Activated CD8-positive, alpha-beta memory T cell treated with anti-CD3 and anti-CD28 coated beads, Interleukin-2, amount 50 U/mL, for 4 hours (primary cell): Measurements from ENCODE around the gene PSMA6.
"Not testable (repeated sequence)": the region's sequence is repeated elsewhere in the genome, so short reads cannot be mapped to it uniquely, and the experiment has no call there.

Source experiments
- DNase-seq: peaks from one replicate; pipeline ENCODE4 v3.0.0-alpha.2; 2020

PSMA6 gene

DNA sequence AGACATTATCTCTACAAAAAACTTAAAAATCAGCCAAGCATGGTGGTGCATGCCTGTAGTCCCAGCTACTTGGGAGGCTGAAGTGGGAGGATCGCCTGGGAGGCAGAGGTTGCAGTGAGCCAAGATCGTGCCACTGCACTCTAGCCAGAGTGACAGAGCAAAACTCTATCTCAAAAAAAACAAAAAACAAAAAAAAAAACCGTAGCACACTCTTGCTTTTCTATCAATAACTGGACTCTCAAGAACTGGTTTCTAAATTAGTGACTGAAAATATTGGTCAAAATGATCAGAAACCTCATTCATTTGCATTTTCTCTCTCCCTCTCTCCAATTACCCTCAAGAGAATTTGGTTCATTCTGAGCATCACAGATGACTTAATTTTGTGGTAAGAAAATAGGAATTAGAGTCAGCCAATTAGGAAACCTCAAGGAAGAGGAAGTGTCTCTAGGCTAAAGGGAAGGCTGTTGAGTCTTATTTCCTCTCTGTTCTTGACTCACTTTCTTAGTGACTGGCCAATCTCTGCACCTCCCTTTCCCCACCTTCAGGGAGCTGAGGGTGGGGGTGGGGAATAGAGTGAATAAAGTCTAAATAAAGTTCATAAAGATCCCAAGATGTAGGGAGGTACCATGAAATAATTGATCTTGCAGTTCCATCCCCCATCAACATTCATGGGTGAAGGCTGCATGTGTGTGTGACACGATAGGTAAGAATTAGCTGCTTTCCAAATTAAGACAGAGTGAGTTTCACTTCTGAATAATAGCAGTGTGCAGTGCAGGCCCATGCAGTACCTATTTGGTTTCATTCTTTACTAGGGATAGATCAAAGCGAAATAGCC is 6.8 kb upstream of the PSMA6 start:
- DNase-seq, result no peak

DNA sequence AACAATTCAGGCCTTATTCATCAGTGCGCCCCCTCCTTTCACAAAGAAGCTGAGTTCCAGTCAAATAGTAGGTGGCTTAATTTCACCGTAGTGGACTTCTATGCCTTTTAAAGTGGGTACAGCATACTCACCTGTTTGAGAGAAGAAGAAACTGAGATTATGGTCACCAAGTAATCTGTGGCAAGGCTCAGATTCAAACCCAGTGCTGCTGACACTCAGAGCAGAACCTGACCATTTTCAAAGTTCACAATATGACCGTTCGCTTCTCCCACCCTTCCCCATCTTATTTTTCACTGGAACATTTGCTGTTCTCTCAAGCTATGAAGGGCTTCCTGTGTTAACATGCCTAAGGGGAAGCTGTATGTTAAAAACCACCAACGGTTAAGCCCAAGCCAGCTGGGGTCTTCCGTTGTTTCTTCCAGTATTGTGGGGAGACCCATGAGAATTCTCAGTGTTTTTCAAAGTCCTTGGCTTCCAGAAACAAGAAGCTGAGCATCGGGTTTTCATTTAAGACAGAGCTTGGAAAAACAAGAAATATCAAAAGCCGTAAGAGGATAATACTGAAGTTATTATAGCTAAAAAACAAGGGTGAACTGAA is 6.1 kb upstream of the PSMA6 start:
- no peak for DNase-seq

DNA sequence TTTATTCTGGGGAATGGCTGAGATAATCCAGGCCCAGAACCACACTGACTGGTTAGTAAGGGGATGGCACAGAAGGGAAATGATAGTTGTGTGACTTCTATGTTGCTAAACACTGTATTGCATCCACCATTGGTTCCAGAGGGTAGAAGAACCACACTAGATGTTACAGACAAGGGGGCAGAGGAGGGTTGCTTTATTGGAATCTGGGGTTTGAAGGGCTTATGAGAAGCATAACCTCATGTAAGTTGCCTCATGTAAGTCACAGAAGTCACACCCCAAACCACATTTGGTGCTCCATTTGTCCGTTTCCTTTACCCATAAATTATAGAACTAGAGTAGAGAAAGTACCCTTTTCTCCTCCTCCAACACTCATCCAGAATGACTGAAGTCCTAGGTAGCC is 5.5 kb upstream of the PSMA6 start:
- no peak for DNase-seq

DNA sequence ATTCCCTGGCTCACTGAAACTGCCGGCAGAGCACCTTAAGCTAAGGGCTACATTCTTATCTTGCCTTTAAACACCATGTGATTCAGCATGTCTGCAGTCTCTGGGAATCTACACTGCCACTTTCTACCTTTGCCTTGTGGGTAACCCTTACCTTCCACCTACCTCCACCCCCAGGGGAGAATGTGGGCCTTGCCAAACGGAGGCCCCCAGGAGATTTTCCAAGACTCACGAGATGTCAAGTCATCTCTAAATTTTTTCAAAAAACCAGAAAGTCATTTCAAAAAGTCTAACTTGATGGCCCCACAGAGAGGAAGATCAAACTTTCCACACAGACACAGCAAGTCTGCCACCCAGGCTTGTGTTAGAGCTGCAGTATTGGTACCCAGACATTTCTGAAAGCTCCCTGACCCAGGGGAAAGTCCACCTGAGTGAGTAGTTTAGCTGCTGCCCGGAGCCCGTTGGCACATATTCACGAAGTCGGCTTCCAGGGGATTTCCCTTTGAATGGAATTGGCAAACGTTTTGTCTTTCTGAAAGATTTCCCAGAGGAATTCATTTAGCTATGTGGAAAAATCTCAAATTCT is 4.7 kb upstream of the PSMA6 start:
- DNase-seq, result no peak

DNA sequence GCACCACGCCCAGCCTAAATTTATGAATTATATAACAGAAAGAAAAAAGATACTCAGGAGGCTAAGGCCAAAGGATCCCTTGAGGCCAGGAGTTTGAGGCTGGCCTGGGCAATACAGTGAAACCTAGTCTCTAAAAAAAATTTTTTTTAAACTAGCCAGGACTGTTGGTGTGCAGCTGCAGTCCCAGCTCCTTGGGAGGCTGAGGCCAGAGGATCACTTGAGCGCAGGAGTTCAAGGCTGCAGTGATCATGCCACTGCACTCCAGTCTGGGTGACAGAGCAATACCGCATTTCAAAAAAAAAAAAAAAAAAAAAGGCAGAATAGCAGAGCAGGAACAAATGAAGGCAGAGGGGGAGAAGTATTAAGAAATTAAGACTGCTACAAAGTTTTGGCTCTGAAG is 2.6 kb upstream of the PSMA6 start:
- no peak for DNase-seq

DNA sequence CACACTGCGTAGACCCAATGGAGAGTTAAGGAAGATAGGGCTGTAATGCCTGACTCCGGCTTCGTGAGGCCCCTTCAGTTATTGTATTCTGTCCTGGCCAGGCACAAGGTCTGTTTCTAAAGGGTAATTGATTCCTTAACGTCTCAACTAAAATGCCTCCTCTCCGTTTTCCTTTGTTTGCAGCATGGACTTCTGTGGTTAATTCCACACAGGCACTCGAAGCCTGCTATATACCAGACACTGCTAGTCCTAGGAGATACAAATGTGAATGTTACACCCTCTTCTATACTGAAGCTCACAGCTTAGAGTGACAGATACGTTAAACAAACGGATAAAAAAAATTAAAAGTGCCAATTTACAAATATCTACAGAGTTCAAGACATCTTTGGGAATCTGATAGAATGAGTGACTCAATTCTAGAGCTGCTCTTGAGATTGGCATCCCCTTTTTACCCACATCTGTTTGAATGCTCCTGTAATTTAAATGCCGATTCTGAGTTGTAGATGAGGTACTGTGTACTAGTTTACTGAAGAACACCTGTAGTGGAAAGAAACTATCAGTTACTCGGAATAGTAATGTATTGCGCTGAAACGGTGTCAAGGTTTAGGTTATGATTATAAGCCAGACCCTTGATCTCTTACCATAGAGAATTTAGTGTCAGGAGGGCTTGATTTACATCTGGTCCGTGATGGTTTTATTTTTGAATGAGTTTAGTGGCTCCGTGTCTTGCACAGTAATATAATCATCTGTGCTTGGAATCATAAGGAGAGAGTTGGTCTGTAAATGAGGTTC is 784 bp downstream of the PSMA6 start:
- DNase-seq, result no peak

DNA sequence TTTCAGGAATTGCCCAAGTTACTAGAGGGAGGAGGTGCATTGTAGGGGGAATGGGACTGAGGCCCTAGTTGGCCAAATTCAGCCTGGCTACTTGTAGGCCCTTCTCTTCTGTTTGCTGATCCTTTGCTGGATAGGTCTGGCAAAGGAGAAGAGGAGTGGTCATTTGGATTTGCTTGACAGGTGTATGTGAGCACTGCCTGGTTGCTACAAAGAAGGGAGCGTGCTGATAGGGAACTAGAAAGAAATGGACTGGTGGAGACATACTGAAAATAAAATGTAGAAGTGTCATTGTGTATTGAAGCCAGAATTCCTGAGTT is 3.6 kb downstream of the PSMA6 start:
- no peak for DNase-seq

DNA sequence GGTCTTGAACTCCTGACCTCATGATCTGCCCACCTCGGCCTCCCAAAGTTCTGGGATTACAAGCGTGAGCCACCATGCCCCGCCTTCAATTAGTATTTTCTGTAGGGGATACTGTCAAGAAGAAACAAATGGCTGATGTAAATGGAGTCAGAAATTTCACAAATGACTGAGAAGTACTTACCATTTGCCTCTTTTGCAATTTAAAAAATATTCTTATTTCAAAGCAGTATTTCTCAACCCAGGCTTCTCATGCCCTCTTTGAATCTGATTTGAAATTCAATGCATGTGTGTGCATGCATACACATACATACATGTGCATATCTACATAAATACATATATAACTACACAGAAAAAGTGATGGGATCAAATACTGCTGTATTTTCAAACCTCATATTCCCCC is 4.4 kb downstream of the PSMA6 start:
- no peak for DNase-seq

DNA sequence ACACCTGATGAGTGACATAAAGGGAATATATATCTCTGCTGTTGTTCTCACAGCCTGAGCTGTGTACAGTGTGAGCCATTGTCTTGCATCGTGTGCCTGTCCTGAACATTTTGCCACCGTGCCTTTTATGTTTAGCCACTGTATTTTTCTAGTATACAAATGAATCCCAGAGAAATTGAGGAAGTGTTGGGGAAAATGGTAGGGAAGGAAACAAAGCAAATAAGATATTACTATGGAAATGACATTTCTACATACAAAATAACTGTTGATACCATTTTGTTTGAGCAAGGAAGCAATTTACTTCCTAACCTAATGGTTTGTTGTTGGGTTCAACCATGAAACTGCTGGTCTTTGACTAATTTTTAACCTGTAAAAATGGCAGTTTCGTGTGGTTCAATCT is 5.5 kb downstream of the PSMA6 start:
- DNase-seq, result no peak

DNA sequence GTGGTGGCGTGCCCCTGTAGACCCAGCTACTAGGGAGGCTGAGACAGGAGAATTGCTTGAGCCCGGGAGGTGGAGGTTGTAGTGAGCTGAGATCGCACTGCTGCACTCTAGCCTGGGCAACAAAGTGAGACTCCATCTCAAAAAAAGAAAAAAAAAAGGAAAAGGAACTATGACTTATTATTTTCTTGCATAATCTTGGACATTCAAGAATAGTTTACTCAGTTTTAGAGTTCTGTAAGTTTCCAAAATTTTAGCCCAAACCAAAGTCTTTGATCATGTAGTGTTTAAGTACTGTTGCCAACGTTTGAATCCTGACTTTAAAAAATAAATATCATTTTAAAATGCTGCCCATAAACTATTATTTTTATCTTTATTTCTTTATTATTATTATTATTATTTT is 6.2 kb downstream of the PSMA6 start:
- no peak for DNase-seq

DNA sequence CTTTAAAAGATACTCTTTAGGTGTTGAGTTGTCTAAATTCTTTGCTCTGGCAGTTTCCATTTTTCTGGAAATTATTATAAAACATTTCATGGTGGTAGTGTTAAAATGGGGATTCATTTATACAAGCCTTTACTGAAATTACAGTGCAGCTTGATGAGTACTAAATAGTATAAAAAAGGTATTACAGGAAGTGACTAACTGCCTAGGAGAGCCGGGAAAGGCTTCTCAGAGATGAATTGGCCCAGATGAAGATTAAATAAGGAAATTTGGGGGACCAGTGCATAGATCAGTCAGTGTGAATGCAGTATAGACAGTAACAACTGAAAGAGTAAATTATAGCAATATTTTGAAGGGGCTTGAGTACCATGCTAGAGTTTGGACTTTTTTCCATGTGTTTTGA is 7.5 kb downstream of the PSMA6 start:
- no peak for DNase-seq

DNA sequence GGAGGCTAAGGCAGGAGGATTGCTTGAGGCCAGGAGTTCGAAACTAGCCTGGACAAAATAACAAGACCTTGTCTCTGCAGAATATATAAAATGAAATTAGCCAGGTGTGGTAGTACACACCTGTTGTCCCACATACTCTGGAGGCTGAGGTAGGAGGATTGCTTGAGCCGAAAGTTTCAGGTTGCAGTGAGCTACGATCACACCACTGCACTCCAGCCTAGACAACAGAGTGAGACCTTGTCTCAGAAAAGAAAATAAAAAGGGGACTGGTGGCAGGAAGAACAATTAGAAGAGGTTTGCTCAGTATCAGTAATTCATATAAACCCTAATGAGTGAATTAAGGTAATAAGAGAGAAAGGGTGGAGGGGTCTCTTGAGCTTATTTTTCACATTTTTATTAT is 8.0 kb downstream of the PSMA6 start:
- no peak for DNase-seq

DNA sequence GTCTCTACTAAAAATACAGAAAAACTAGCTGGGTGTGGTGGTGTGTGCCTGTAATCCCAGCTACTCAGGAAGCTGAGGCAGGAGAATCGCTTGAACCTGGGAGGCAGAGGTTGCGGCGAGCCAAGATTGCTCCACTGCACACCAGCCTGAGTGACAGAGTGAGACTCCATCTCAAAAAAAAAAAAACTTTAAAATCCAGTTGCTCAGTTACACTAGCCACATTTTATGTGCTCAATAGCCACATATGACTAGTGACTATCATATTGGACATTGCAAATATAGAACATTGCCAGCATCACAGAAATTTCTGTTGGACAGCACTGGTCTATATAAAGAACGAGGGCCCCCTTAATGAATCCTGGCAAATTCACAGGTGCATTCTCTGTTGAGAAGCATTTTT is 9.2 kb downstream of the PSMA6 start:
- DNase-seq, result not testable (repeated sequence)

DNA sequence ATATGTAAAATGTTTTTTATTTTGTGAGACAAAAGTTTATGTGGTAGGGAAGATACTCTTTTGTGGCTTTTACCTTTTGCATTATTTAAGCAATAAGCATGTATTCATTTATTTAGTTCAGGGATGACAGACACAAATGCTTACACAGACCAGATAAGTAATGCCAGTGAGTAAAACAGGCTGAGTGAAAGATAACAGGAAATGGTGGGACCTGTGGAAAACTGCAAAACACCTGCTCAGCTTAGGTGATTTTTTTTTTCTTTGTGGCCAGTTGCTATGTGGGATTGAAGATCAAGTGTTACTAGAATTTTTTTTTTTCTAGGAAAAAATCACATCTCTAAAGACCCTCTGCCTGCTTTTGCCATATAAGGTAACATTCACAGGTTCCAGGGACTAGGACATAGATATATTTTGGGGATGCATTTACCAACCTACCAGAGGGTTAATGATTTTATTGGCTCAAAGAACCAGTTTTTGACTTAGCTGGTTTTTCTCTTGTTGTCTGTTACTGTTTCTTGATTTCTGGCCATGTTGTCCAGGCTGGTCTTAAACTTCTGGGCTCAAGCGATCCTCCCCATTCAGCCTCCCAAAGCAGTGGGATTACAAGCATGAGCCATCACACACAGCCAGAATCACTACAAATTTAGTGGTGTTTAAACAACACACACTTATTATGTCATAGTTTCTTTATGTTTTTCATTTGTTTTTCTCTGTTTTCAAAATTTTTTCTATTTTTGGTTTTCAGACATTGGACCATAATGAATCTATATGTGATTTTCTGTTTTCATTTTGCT is 9.8 kb downstream of the PSMA6 start:
- DNase-seq, result no peak

DNA sequence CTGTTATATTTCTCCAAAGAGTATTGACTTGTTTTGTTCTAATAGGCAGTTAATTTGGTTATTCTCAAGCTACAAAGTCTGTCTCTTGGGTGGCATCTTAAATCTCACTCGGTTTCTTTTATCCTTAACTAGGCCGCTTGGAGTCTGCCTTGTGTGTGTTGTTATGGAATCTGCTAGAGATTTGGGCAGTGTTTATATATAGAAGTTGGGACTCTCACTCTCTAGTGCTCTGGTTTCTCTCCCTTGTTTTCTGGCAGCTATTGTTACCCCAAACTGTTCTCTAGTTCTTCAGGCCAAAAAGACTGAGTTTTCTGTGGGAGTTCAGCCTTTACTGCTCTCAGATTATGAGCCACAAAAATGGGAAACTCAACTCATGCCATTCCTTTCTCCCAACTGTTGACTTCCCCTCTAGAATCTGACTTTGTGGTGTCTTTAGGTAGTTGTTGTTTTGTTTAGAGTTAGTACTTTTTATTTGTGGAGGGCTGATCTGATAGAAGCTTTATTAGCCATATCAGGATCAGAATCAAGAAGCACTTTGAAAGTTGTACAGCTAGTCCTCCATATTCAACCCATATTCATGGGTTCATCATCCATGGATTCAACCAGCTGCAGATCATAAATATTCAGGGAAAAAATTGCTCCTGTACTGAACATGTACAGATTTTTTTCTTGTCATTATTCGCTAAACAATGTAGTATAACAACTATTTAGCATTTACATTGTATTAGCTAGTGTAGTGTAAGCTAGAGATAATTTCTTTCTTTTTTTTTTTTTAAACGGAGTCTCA is 11.2 kb downstream of the PSMA6 start:
- no peak for DNase-seq

DNA sequence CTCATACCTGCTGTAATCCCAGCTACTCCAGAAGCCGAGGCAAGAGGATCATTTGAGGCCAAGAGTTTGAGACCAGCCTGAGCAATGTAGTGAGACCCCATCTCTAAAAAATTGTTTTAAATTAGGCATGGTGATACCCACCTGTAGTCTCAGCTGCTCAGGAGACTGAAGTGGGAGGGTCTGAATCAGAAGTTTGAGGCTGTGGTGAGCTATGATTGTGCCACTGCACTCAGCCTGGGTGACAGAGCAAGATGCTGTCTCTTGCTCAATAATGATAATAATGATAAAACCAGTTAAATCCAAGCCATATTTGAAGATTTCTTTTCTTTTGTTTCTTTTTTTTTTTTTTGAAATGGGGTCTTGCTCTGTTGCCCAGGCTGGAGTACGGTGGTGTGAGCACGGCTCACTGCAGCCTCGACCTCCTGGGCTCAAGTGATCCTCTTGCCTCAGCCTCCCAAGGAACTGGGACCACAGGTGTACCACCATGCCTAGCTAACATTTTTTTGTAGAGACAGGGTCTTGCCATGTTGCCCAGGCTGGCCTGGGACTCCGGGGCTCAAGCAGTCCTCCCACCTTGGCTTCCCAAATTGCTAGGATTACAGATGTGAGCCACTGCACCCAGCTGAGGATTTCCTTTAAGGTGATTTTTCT is 12.8 kb downstream of the PSMA6 start:
- no peak for DNase-seq

DNA sequence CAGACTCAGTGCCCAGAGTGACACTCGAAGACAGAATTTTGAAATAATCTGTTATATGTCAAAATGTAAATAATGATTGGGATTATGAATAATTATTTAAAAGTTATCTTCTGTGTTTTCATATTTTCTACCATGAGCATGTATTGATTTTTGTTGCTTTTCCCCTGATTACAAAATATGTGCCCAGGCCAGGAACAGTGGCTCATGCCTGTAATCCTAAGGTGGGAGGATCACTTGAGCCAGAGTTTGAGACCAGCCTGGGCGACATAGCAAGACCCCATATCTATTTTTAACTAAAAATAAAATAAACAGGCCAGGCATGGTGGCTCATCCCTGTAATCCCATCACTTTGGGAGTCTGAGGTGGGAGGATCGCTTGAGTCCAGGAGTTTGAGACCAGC is 13.5 kb downstream of the PSMA6 start:
- DNase-seq, result no peak

DNA sequence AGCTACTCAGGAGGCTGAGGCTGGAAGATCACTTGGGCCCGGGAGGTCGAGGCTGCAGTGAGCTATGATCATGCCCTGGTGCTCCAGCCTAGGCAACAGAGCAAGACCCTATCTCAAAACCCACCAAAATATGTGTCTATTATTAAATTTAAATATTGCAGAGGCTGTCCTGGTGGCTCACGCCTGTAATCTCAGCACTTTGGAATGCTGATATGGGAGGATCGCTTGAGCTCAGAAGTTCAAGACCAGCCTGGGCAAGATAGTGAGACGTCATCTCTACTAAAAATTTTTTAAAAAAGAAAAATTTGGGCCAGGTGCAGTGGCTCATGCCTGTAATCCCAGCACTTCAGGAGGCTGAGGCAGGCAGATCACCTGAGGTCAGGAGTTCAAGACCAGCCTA is 13.9 kb downstream of the PSMA6 start:
- no peak for DNase-seq

DNA sequence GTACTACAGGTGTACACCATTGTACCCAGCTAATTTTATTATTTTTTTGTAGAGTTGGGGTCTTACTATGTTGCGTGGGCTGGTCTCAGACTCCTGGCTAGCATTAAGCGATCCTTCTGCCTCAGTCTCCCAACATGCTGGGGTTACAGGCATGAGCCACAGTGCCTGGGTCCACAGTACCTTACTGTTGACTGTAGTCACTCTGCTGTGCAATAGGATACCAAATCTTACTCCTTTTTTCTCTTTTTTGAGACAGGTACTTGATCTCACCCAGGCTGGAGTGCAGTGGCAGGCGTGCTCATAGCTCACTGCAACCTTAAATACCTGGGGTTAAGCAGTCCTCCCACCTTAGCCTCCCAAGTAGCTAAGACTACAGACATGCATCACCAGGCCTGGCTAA is 25.6 kb downstream of the PSMA6 start:
- DNase-seq, result no peak

DNA sequence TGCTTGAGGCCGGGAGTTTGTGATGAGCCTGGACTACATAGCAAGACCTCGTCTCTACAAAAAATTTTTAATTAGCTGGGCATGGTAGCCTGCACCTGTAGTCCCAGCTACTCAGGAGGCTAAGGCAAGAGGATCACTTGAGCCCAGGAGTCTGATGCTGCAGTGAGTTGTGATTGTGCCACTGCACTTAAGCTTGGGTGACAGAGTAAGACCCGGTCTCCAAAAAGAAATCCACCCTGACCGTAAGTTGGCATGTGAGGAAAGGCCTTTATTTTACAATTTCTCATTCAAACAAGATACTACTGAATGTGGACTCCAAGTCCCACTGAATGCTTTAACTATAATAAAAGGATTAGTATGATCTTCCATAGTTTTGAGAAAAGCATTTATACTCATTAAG is 27.3 kb downstream of the PSMA6 start:
- DNase-seq, result no peak

DNA sequence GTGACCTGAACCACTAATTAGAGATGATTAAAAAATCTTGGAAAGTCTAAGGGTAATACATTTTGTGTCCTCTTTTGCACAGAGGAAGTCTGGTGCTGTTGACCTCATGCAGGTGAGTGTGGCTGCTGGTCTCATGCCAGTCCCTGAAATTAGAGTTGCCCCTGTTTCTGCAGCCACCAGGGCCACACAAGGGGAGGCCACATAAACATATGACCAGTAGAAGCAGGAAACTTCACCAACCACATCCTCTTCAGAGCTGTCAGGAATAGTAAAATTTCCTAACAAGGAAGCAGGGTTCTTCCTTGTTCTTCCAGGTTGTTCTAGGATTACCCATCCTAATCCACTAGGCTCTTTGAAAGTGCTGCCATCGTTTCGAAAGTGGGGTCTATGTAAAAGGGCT is 28.3 kb downstream of the PSMA6 start:
- no peak for DNase-seq

DNA sequence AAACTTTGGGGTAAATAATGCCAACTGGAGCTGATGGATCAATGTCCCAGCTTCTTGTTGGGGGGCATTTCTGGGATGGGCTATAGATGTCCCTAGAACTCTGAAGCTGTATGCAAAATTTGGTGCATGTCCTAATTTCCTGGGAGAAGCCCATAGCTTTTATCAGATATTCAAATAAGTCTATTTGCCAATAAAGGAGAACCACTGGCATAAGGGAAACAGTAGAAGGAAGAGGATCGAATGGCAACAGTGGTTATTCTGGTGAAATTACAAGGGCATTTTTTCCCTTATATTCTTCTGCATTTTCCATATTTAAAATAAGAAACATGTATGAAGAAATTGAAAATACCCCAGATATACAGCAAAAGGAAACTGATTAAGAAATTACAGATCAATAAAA is 34.2 kb downstream of the PSMA6 start:
- DNase-seq, result no peak
